IMR-90 (cell line): ENCODE measurements around the gene RABGAP1. TPM values are rescaled to one million over a fixed set of nuclear protein-coding genes. Genes with fewer than 3 reads are reported as not detected.

Experiments
- ATAC-seq: fragments of 200-7000 bp; cut with Tn5 transposase; 2 replicates; pipeline ENCODE4 v1.9.1; 2020; ENCODE audit warnings: low read depth, mild to moderate bottlenecking, moderate library complexity
- BruUV-seq: library from RNA; stranded (reverse); fragments of 400-500 nt; replicated peaks from 2 replicates; lab custom pipeline; 2021; lab: Mats Ljungman, UMichigan
- CTCF ChIA-PET: fragments of 300-600 bp; formaldehyde crosslinking; extraction: SDS; loops from one replicate; lab custom pipeline; 2021; ENCODE audit warnings: antibody characterized with exemption; lab: Yijun Ruan, JAX
- POLR2A ChIA-PET: fragments of 300-600 bp; sonication (Branson Sonifier 250); formaldehyde crosslinking; loops from one replicate; lab custom pipeline; 2022; ENCODE audit warnings: antibody characterized with exemption; ENCODE audit not compliant: unreplicated experiment; lab: Charles Lee
- DNase-seq: peaks from one replicate; pipeline ENCODE4 v3.0.0; 2013
- H2AFZ ChIP-seq: replicated peaks from 2 replicates; pipeline ENCODE3; 2013; ENCODE audit warnings: low read length, mild to moderate bottlenecking; ENCODE audit not compliant: poor library complexity
- H2AK5ac ChIP-seq: 2 replicates; pipeline ENCODE4 v1.6.1; 2013; ENCODE audit warnings: low read depth, low read length, inconsistent platforms
- H2AK9ac ChIP-seq: replicated peaks from 2 replicates; pipeline ENCODE3; 2013; ENCODE audit warnings: mild to moderate bottlenecking, low read depth, low read length, moderate library complexity; ENCODE audit not compliant: poor library complexity
- H2BK120ac ChIP-seq: 2 replicates; pipeline ENCODE4 v1.6.1; 2013; ENCODE audit warnings: low read depth, low read length, inconsistent platforms
- H2BK15ac ChIP-seq: 3 replicates; pipeline ENCODE4 v1.6.1; 2013; ENCODE audit warnings: low read depth, low read length, inconsistent platforms
- H2BK20ac ChIP-seq: 2 replicates; pipeline ENCODE4 v1.6.1; 2013; ENCODE audit warnings: low read depth, mild to moderate bottlenecking, inconsistent platforms, low read length, moderate library complexity
- H2BK5ac ChIP-seq: 2 replicates; pipeline ENCODE4 v1.6.1; 2013; ENCODE audit warnings: mild to moderate bottlenecking, low read depth, low read length, inconsistent platforms; ENCODE audit not compliant: poor library complexity, severe bottlenecking
- H3K14ac ChIP-seq: replicated peaks from 2 replicates; pipeline ENCODE4 v1.6.1; 2013; ENCODE audit warnings: low read depth, low read length, inconsistent platforms
- H3K18ac ChIP-seq: 2 replicates; pipeline ENCODE4 v1.6.1; 2013; ENCODE audit warnings: low read depth, low read length, control low read depth
- H3K23ac ChIP-seq: 2 replicates; pipeline ENCODE4 v1.6.1; 2013; ENCODE audit warnings: low read depth, low read length, inconsistent platforms
- H3K27ac ChIP-seq: 2 replicates; pipeline ENCODE4 v1.5.1; 2013; ENCODE audit warnings: mild to moderate bottlenecking, control low read depth, low read length; ENCODE audit not compliant: insufficient read depth
- H3K27me3 ChIP-seq: 2 replicates; pipeline ENCODE4 v1.6.1; 2013; ENCODE audit warnings: low read length; ENCODE audit not compliant: control insufficient read depth, insufficient read depth
- H3K36me3 ChIP-seq: 2 replicates; pipeline ENCODE4 v1.6.1; 2013; ENCODE audit warnings: low read length, mixed read lengths; ENCODE audit not compliant: control insufficient read depth, insufficient read depth
- H3K4ac ChIP-seq: 2 replicates; pipeline ENCODE4 v1.6.1; 2013; ENCODE audit warnings: low read depth, low read length, inconsistent platforms
- H3K4me1 ChIP-seq: 2 replicates; pipeline ENCODE4 v1.6.1; 2013; ENCODE audit warnings: low read length, mixed read lengths; ENCODE audit not compliant: control insufficient read depth, insufficient read depth
- H3K4me2 ChIP-seq: 2 replicates; pipeline ENCODE4 v1.6.1; 2013; ENCODE audit warnings: low read depth, mild to moderate bottlenecking, control low read depth, low read length, moderate library complexity
- H3K4me3 ChIP-seq: 2 replicates; pipeline ENCODE4 v1.5.1; 2013; ENCODE audit warnings: low read depth, mild to moderate bottlenecking, control low read depth, low read length, moderate library complexity; ENCODE audit not compliant: insufficient read depth
- H3K56ac ChIP-seq: 2 replicates; pipeline ENCODE4 v1.6.1; 2013; ENCODE audit warnings: low read length, inconsistent platforms; ENCODE audit not compliant: insufficient read depth; ENCODE audit errors: extremely low read depth
- H3K79me1 ChIP-seq, 2 experiments: 2 replicates each; pipeline ENCODE4 v1.6.1; 2013; ENCODE audit warnings: low read length in 2 of 2, inconsistent platforms in 1 of 2, low read depth in 1 of 2
- H3K9ac ChIP-seq: 2 replicates; pipeline ENCODE4 v1.6.1; 2013; ENCODE audit warnings: low read depth, low read length, control low read depth
- H3K9me1 ChIP-seq: 2 replicates; pipeline ENCODE4 v1.6.1; 2013; ENCODE audit warnings: low read length, inconsistent platforms; ENCODE audit not compliant: insufficient read depth
- H3K9me3 ChIP-seq: 2 replicates; pipeline ENCODE4 v1.6.1; 2013; ENCODE audit warnings: low read length; ENCODE audit not compliant: control insufficient read depth, insufficient read depth
- H4K20me1 ChIP-seq: 2 replicates; pipeline ENCODE4 v1.6.1; 2013; ENCODE audit warnings: low read length, inconsistent platforms; ENCODE audit not compliant: insufficient read depth
- H4K5ac ChIP-seq: 2 replicates; pipeline ENCODE4 v1.6.1; 2013; ENCODE audit warnings: mild to moderate bottlenecking, low read depth, low read length, control low read depth
- H4K8ac ChIP-seq, 2 experiments: 2 replicates each; pipeline ENCODE4 v1.6.1; 2013; ENCODE audit warnings: low read depth in 2 of 2, low read length in 2 of 2, control low read depth in 1 of 2, inconsistent platforms in 1 of 2
- H4K91ac ChIP-seq: 2 replicates; pipeline ENCODE4 v1.6.1; 2013; ENCODE audit warnings: low read depth, low read length, inconsistent platforms; ENCODE audit not compliant: insufficient read depth
- CEBPB ChIP-seq: IDR thresholded peaks from 2 replicates; pipeline ENCODE4 v1.6.1; 2012; ENCODE audit warnings: low read depth, low read length, improper control_type of control experiment
- SMC3 ChIP-seq: fragments of 150-350 bp; IDR thresholded peaks from 2 replicates; pipeline ENCODE4 v1.6.1; 2016; ENCODE audit warnings: low read depth, mild to moderate bottlenecking, antibody characterized with exemption, low read length, moderate library complexity
- WGBS, 2 experiments: methylation state at CpG; one replicate each; pipeline versions ENCODE4 v1.1.5 to v1.1.7; 2013; ENCODE audit warnings: missing lambda C conversion rate in 2 of 2; ENCODE audit not compliant: insufficient read length in 1 of 2; ENCODE audit errors: extremely low coverage in 2 of 2; 5-methylcytosine and 5-hydroxymethylcytosine counted together
- dilution Hi-C: fragments of 300-500 bp; cut with HindIII; formaldehyde crosslinking; loops from one replicate; pipeline ENCODE4 v1.14.3; 2018; ENCODE audit warnings: low sequenced_read_pairs; ENCODE audit not compliant: unreplicated experiment
- in situ Hi-C: fragments of 300-500 bp; cut with MboI; formaldehyde crosslinking; loops from 3 replicates; pipeline ENCODE4 v1.14.3; 2019; ENCODE audit warnings: low sequenced_read_pairs, inconsistent platforms, mixed read lengths
- intact Hi-C: fragments of 100-400 bp; cut with micrococcal nuclease; formaldehyde crosslinking; loops from 2 replicates; pipeline ENCODE4 v1.10.0; 2022
- polyA plus RNA-seq, 3 experiments: library from polyadenylated mRNA; depleted of rRNA; stranded (reverse); fragments of >200 nt; gene quantifications; 2 replicates each; pipeline ENCODE4 v1.2.3, GENCODE V29; 2012; ENCODE audit warnings: low replicate concordance in 1 of 3
- total RNA-seq: library from RNA; depleted of rRNA; stranded (reverse); fragments of >200 nt; gene quantifications from 2 replicates; pipeline ENCODE4 v1.2.3, GENCODE V29; 2012

The RABGAP1 gene
- total and polyA plus RNA-seq, 2 of the 4 experiments (the other 2 are of a cell fraction): 20.0 to 53.9 TPM

DNA sequence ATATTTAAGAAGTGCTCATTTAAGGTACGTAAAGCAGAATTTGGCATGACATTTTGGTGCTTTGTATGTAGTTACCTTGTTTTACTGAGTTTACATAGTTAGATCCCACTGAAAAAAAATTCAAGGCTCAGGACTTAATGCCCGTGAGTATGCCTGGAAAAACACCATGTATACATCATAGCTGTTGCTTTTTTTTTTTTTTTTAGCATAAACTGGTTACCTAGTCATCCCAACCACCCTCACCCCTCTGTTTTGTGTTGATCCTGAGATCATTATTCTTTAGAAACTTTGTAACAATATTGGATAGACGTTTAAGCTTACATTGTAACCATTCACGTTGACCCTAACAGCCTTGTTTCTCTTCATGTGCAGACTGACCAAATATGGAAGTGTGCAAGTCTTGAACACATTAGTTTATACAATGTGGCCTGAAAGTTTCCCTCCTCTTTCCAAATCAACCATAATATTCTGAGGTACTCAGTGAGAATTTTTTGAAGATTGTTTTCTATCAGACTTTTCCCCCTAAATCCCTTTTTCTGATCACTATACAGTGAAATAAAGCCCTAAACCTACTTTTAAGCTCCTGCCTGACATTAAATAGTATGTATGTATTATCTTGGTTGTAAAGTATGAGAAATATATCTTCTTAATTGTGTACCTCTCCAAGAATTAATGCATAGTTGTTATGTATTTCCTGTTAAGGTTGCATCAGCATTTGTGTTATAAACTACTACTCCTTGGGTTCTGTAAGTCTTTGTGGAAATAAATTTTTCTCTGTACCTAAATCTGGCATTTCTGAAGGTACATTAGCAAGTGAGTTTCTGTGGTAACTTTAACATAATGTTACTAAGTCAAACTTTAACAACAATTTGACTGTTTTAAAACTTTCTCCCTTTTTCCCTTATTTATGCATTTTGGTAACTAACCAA is 4.4 kb downstream of the RABGAP1 start:
- Histone ChIP-seq H3K27me3 (no peaks in the 10 kb centered on the region), H4K5ac (peak overlapping the region; percentile 1; the same call in 1 of the 2 replicates), H3K36me3 (peaks cover 3% of the 10 kb centered on the region), H3K4me1 (peaks cover 9% of the 10 kb centered on the region), H2AK9ac (no peak overlapping the region), H3K9me3 (no peaks in the 10 kb centered on the region), H3K4me3 (no peak overlapping the region), H2BK5ac (peak overlapping the region; percentile 61), H3K9ac (peak overlapping the region; percentile 36; the same call in 1 of the 2 replicates), H3K4ac (peak overlapping the region; percentile 44), H2BK15ac (no peak overlapping the region), H3K27ac (peak overlapping the region; percentile 71; the same call in 1 of the 2 replicates), H3K79me1 (peaks cover 9 to 50% of the 10 kb centered on the region in 2 experiments), H3K23ac (peak overlapping the region; percentile 78), H2BK20ac (peak overlapping the region; percentile 6; the same call in 1 of the 2 replicates), H3K4me2 (peak overlapping the region; percentile 38), H3K14ac (no peak overlapping the region; the same call in 1 of the 2 replicates), H4K8ac (peak overlapping the region; percentile 4 to 68; a peak in 3 of 4 replicates), H3K9me1 (no peaks in the 10 kb centered on the region), H4K91ac (0 out of 2 replicates have a peak overlapping the region, but pooled peaks have one; percentile 58), H2BK120ac (peak overlapping the region; percentile 30), H3K18ac (peak overlapping the region; percentile 67), H4K20me1 (peaks cover 24% of the 10 kb centered on the region; the same call in 1 of the 2 replicates), H3K56ac (peak overlapping the region; percentile 7; the same call in 1 of the 2 replicates), H2AK5ac (no peak overlapping the region), H2AFZ (no peak overlapping the region)
- in situ Hi-C loops: no loop called here
- no TSS peak for BruUV-seq
- ATAC-seq (no peak), DNase-seq (peak; percentile 54)
- intact Hi-C loops: loop anchor here (5.0 kb wide), 1 partner anchor 47 kb away; no protein-coding TSS in a partner anchor
- WGBS, 2 experiments: no CpG with 5 or more reads among the region's 4 CpGs
- CTCF ChIA-PET: no interaction called here
- POLR2A ChIA-PET: no interaction called here
- TF ChIP-seq CEBPB (0 out of 2 replicates have a peak, but pooled peaks have one; percentile 12), SMC3 (no peak)
- dilution Hi-C loops: no loop called here
